Esophagus squamous epithelium (tissue), 4 donors: Measurements from ENCODE around the gene CRB1.

Experiments used
- CTCF ChIP-seq, 6 experiments: fragments of 450-650 bp in 4 of 6; fragments of 200-600 bp in 2 of 6; sonication (generic) in 2 of 6; IDR thresholded peaks; one replicate each; pipeline ENCODE4 v1.5.1; 2016 to 2019; ENCODE audit warnings: antibody characterized with exemption in 6 of 6, mild to moderate bottlenecking in 4 of 6, moderate library complexity in 4 of 6
- POLR2A ChIP-seq, 4 donors: fragments of 450-650 bp; IDR thresholded peaks; one replicate each; pipeline ENCODE4 v1.6.1; 2017; ENCODE audit warnings: antibody characterized with exemption in 4 of 4, mild to moderate bottlenecking in 4 of 4, moderate library complexity in 3 of 4

- TF ChIP-seq CTCF (IDR thresholded peaks at IDR 0.05) (no peak), POLR2A (IDR thresholded peaks at IDR 0.05) (no peak)
Measured at GRCh38 chr1:197277166-197277565, 9.1 kb downstream of the CRB1 start.
